ENCODE measurements around the gene DDX10. TPM values are rescaled to one million over a fixed set of nuclear protein-coding genes. Genes with fewer than 3 reads are reported as not detected.

DDX10 gene
- total RNA-seq, 2 experiments from 2014 or later: 15.0 to 15.4 TPM

DNA sequence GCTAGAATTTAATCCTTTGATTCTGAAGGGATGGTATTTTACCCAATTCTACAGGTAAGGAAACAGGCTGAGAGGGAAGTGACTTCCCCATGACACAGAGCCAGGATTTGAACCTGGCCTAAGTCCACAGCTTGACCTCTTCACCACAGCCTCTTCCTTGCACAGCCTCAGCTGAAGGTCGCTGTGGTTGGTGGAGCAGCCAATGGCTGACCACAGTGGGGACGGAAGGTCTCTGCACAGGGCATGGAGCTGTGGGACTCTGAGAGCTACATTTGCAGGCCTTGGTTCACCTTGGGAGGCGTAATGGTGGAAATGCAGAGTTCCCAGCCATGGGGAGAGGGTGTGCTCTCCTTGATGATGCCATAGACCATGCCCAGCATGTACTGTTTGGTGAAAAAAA, 295.0 kb downstream of the DDX10 start:
- Histone ChIP-seq H3K36me3 (ENCODE audit: insufficient read depth, low read length) (no peaks in the 10 kb centered on the region), H3K27me3 (ENCODE audit: control insufficient read depth in 1 of 2, insufficient read depth in 2 of 2, low read length in 2 of 2) (no peaks in the 10 kb centered on the region), H3K4me3 (ENCODE audit: low read length) (no peak overlapping the region), H3K4me1 (ENCODE audit: insufficient read depth, low read length) (no peaks in the 10 kb centered on the region), H3K27ac (ENCODE audit: low read depth in 1 of 2, low read length in 2 of 2) (no peak overlapping the region), H3K9me3 (ENCODE audit: control insufficient read depth in 1 of 2, insufficient read depth in 1 of 2, low read length in 2 of 2) (no peaks in the 10 kb centered on the region)
- Mint-ChIP-seq H3K9me3 (no peaks in the 10 kb centered on the region), H3K27me3 (no peaks in the 10 kb centered on the region), H3K4me3 (no peak overlapping the region), H3K27ac (no peak overlapping the region), H3K4me1 (ENCODE audit: low read depth) (no peaks in the 10 kb centered on the region), H3K36me3 (ENCODE audit: low read depth) (no peaks in the 10 kb centered on the region)
- intact Hi-C loops (cut with DNase I, micrococcal nuclease): no loop called here
- TF ChIP-seq, protein P1, sequence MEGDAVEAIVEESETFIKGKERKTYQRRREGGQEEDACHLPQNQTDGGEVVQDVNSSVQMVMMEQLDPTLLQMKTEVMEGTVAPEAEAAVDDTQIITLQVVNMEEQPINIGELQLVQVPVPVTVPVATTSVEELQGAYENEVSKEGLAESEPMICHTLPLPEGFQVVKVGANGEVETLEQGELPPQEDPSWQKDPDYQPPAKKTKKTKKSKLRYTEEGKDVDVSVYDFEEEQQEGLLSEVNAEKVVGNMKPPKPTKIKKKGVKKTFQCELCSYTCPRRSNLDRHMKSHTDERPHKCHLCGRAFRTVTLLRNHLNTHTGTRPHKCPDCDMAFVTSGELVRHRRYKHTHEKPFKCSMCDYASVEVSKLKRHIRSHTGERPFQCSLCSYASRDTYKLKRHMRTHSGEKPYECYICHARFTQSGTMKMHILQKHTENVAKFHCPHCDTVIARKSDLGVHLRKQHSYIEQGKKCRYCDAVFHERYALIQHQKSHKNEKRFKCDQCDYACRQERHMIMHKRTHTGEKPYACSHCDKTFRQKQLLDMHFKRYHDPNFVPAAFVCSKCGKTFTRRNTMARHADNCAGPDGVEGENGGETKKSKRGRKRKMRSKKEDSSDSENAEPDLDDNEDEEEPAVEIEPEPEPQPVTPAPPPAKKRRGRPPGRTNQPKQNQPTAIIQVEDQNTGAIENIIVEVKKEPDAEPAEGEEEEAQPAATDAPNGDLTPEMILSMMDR (IDR thresholded peaks at IDR 0.05): no peak
- CTCF ChIA-PET: no interaction called here
- POLR2A ChIA-PET: no interaction called here
- ATAC-seq (ENCODE audit: poor library complexity): no peak
- DNase-seq: no peak

DNA sequence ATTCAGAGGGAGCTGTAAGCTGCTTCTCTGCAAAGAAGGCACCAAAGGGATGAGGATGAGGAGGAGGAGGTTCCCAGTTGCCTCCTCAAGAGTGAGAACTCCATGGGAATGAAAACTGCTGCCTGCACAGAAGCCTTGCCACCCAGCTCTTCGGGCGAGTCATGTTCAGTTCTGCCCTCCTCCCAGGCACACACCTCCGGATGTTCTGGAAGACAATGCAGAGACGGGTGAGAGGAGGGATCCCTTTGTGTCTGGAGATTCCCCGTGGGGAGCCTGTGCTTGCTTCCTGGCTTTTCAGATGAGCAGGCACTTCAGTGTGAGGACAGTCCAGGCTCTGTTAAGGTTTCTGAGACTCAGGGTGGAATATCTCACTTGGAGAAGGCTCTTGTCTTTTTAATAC, 295.6 kb downstream of the DDX10 start:
- H3K4me1 ChIP-seq (ENCODE audit: insufficient read depth, low read length): no peaks in the 10 kb centered on the region
- DNase-seq (no peak), ATAC-seq (ENCODE audit: poor library complexity) (no peak)
- no peaks in the 10 kb centered on the region for H3K9me3 ChIP-seq (ENCODE audit: control insufficient read depth in 1 of 2, insufficient read depth in 1 of 2, low read length in 2 of 2)
- TF ChIP-seq, protein P1 (IDR thresholded peaks at IDR 0.05): no peak
- ChIA-PET CTCF (interaction anchor here (0.6 kb wide), 1 partner anchor 123 kb away, joined by 4 read pairs; no protein-coding TSS in a partner anchor), POLR2A (no interaction called here)
- no peaks in the 10 kb centered on the region for H3K27me3 Mint-ChIP-seq
- H3K9me3 Mint-ChIP-seq: no peaks in the 10 kb centered on the region
- no peaks in the 10 kb centered on the region for H3K36me3 ChIP-seq (ENCODE audit: insufficient read depth, low read length)
- intact Hi-C loops (cut with DNase I, micrococcal nuclease): no loop called here
- H3K27ac ChIP-seq (ENCODE audit: low read depth in 1 of 2, low read length in 2 of 2): no peak overlapping the region
- H3K27ac Mint-ChIP-seq: no peak overlapping the region
- H3K4me3 ChIP-seq (ENCODE audit: low read length): no peak overlapping the region
- H3K27me3 ChIP-seq (ENCODE audit: control insufficient read depth in 1 of 2, insufficient read depth in 2 of 2, low read length in 2 of 2): no peaks in the 10 kb centered on the region
- H3K36me3 Mint-ChIP-seq (ENCODE audit: low read depth): no peaks in the 10 kb centered on the region
- H3K4me1 Mint-ChIP-seq (ENCODE audit: low read depth): no peaks in the 10 kb centered on the region
- H3K4me3 Mint-ChIP-seq: no peak overlapping the region

DNA sequence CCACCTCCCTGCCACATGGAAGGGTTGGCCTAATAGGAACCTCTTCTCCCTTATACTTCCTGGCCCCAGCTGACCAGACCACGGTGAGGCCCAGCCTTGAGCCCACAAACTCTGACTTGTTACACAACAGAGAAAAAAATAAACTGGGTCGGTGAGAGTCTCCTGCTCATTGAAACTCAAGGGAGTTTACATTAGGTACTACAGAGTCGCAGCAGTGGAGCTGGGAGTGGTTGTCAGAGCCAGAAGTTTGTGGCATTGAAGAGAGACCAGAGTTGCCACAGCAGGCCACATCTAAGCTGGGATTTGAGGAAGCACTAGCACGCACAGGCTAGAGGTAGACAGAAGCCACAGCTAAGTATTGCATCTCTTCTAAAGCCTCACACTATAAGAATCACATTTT, 296.2 kb downstream of the DDX10 start:
- intact Hi-C loops (cut with DNase I, micrococcal nuclease): no loop called here
- Histone ChIP-seq H3K27ac (ENCODE audit: low read depth in 1 of 2, low read length in 2 of 2) (no peak overlapping the region), H3K27me3 (ENCODE audit: control insufficient read depth in 1 of 2, insufficient read depth in 2 of 2, low read length in 2 of 2) (no peaks in the 10 kb centered on the region), H3K4me1 (ENCODE audit: insufficient read depth, low read length) (no peaks in the 10 kb centered on the region), H3K9me3 (ENCODE audit: control insufficient read depth in 1 of 2, insufficient read depth in 1 of 2, low read length in 2 of 2) (no peaks in the 10 kb centered on the region), H3K4me3 (ENCODE audit: low read length) (no peak overlapping the region), H3K36me3 (ENCODE audit: insufficient read depth, low read length) (no peaks in the 10 kb centered on the region)
- Mint-ChIP-seq H3K9me3 (no peaks in the 10 kb centered on the region), H3K4me1 (ENCODE audit: low read depth) (no peaks in the 10 kb centered on the region), H3K36me3 (ENCODE audit: low read depth) (no peaks in the 10 kb centered on the region), H3K4me3 (no peak overlapping the region), H3K27me3 (no peaks in the 10 kb centered on the region), H3K27ac (no peak overlapping the region)
- ChIA-PET CTCF (no interaction called here), POLR2A (no interaction called here)
- TF ChIP-seq, protein P1 (IDR thresholded peaks at IDR 0.05): no peak
- ATAC-seq (ENCODE audit: poor library complexity): no peak
- DNase-seq: no peak

All from CD4-positive, alpha-beta T cell (primary cell).